Suprapubic skin (tissue), 4 donors: ENCODE measurements around the gene PLA2G15. TPM values are rescaled to one million over a fixed set of nuclear protein-coding genes. Genes with fewer than 3 reads are reported as not detected.
"Not testable (repeated sequence)": the region's sequence is repeated elsewhere in the genome, so short reads cannot be mapped to it uniquely, and the experiment has no call there.

Experiments
- DNase-seq, 2 donors: peaks; one replicate each; pipeline ENCODE4 v3.0.0-alpha.2; 2019; ENCODE audit warnings: low spot score in 2 of 2
- H3K27ac ChIP-seq: fragments of 200-600 bp; sonication (generic); one replicate; pipeline ENCODE4 v1.5.1; 2019
- H3K27me3 ChIP-seq: fragments of 200-600 bp; sonication (generic); one replicate; pipeline ENCODE4 v1.5.1; 2019
- H3K36me3 ChIP-seq: fragments of 200-600 bp; sonication (generic); one replicate; pipeline ENCODE4 v1.5.1; 2019
- H3K4me1 ChIP-seq: fragments of 200-600 bp; sonication (generic); one replicate; pipeline ENCODE4 v1.5.1; 2019
- H3K4me3 ChIP-seq: fragments of 200-600 bp; sonication (generic); one replicate; pipeline ENCODE4 v1.5.1; 2019; ENCODE audit warnings: mild to moderate bottlenecking
- H3K9me3 ChIP-seq: fragments of 200-600 bp; sonication (generic); one replicate; pipeline ENCODE4 v1.5.1; 2019
- CTCF ChIP-seq, 2 donors: fragments of 200-600 bp in 1 of 2; fragments of 450-650 bp in 1 of 2; sonication (generic) in 1 of 2; IDR thresholded peaks; one replicate each; pipeline ENCODE4 v1.5.1; 2016 to 2019; ENCODE audit warnings: antibody characterized with exemption in 2 of 2, mild to moderate bottlenecking in 1 of 2, moderate library complexity in 1 of 2
- EP300 ChIP-seq: sonication (generic); formaldehyde crosslinking; IDR thresholded peaks from one replicate; pipeline ENCODE4 v1.6.1; 2017; ENCODE audit warnings: antibody characterized with exemption
- POLR2A ChIP-seq, 2 donors: fragments of 450-650 bp; IDR thresholded peaks; one replicate each; pipeline ENCODE4 v1.6.1; 2017; ENCODE audit warnings: antibody characterized with exemption in 2 of 2, mild to moderate bottlenecking in 2 of 2, moderate library complexity in 2 of 2
- POLR2AphosphoS5 ChIP-seq, 3 donors: sonication (generic); formaldehyde crosslinking; IDR thresholded peaks; one replicate each; pipeline ENCODE4 v1.6.1; 2017; ENCODE audit warnings: antibody characterized with exemption in 3 of 3
- WGBS: methylation state at CpG from one replicate; pipeline ENCODE4 v1.1.5; 2018; 5-methylcytosine and 5-hydroxymethylcytosine counted together
- total RNA-seq, 4 donors: library from RNA; depleted of rRNA; stranded (reverse); fragments of >200 nt; gene quantifications; one replicate each; pipeline ENCODE4 v1.1.0, GENCODE V29; 2016

PLA2G15 gene
- total RNA-seq, 4 donors from 2014 or later: 11.2 to 26.6 (median 23.6) TPM

GRCh38 chr16:68286153-68287074, 41.2 kb downstream of the PLA2G15 start:
- Histone ChIP-seq H3K4me3 (no peak overlapping the region), H3K27me3 (no peaks in the 10 kb centered on the region), H3K9me3 (no peaks in the 10 kb centered on the region), H3K27ac (peak overlapping the region; percentile 79), H3K4me1 (peaks cover 91% of the 10 kb centered on the region), H3K36me3 (peaks cover 25% of the 10 kb centered on the region)
- TF ChIP-seq EP300: no peak
- TF ChIP-seq POLR2A (IDR thresholded peaks at IDR 0.05): no peak
- no peak for TF ChIP-seq POLR2AphosphoS5 (IDR thresholded peaks at IDR 0.05)
- no peak for TF ChIP-seq CTCF (IDR thresholded peaks at IDR 0.05)
- 83% methylated on average over 12 of the region's 12 CpGs for WGBS
- no peak for DNase-seq

GRCh38 chr16:68287276-68288251, 42.4 kb downstream of the PLA2G15 start:
- Histone ChIP-seq H3K36me3 (peaks cover 31% of the 10 kb centered on the region), H3K4me3 (no peak overlapping the region), H3K9me3 (no peaks in the 10 kb centered on the region), H3K27ac (peak overlapping the region; percentile 79), H3K4me1 (peaks cover 79% of the 10 kb centered on the region), H3K27me3 (no peaks in the 10 kb centered on the region)
- peak; percentile 86 to 88 for DNase-seq
- WGBS: 67% methylated on average over 8 of the region's 11 CpGs
- TF ChIP-seq POLR2AphosphoS5 (IDR thresholded peaks at IDR 0.05) (peak in 2 of 3 donors; percentile 18 to 59), POLR2A (IDR thresholded peaks at IDR 0.05) (no peak)

GRCh38 chr16:68288252-68288650, 43.1 kb downstream of the PLA2G15 start:
- H3K27ac ChIP-seq: peak overlapping the region; percentile 79
- H3K27me3 ChIP-seq: no peaks in the 10 kb centered on the region
- TF ChIP-seq POLR2AphosphoS5 (IDR thresholded peaks at IDR 0.05): no peak
- TF ChIP-seq POLR2A (IDR thresholded peaks at IDR 0.05): no peak
- TF ChIP-seq CTCF (IDR thresholded peaks at IDR 0.05): no peak
- TF ChIP-seq EP300: no peak
- H3K9me3 ChIP-seq: no peaks in the 10 kb centered on the region
- H3K4me3 ChIP-seq: no peak overlapping the region
- peaks cover 38% of the 10 kb centered on the region for H3K36me3 ChIP-seq
- 100% methylated on average over 1 of the region's 1 CpG for WGBS
- no peak for DNase-seq
- peaks cover 74% of the 10 kb centered on the region for H3K4me1 ChIP-seq

- Histone ChIP-seq H3K27ac (peak overlapping the region; percentile 79), H3K36me3 (peaks cover 43% of the 10 kb centered on the region), H3K4me1 (peaks cover 70% of the 10 kb centered on the region)
- not testable (repeated sequence) for DNase-seq, H3K4me3 ChIP-seq, H3K27me3 ChIP-seq, H3K9me3 ChIP-seq
- 86% methylated on average over 9 of the region's 9 CpGs for WGBS
These were observed 43.6 kb downstream of the PLA2G15 start for GRCh38 chr16:68288796-68289195.

GRCh38 chr16:68289202-68289601, 44.0 kb downstream of the PLA2G15 start:
- H3K4me1 ChIP-seq: peaks cover 66% of the 10 kb centered on the region
- peaks cover 47% of the 10 kb centered on the region for H3K36me3 ChIP-seq
- WGBS: 88% methylated on average over 2 of the region's 2 CpGs
- peak overlapping the region; percentile 28 for H3K27ac ChIP-seq
- no peaks in the 10 kb centered on the region for H3K27me3 ChIP-seq
- no peak for DNase-seq
- no peaks in the 10 kb centered on the region for H3K9me3 ChIP-seq
- H3K4me3 ChIP-seq: no peak overlapping the region
- TF ChIP-seq POLR2A (IDR thresholded peaks at IDR 0.05) (no peak), CTCF (IDR thresholded peaks at IDR 0.05) (no peak), POLR2AphosphoS5 (IDR thresholded peaks at IDR 0.05) (no peak)
